Ascending aorta (tissue), 2 donors: Measurements from ENCODE around the gene NUDT8. TPM values are rescaled to one million over a fixed set of nuclear protein-coding genes. Genes with fewer than 3 reads are reported as not detected.

Experiments
- DNase-seq, 2 donors: peaks; one replicate each; pipeline ENCODE4 v3.0.0-alpha.2; 2019; ENCODE audit warnings: low spot score in 2 of 2
- H3K27ac ChIP-seq, 2 donors: fragments of 200-600 bp; sonication (generic); one replicate each; pipeline ENCODE4 v1.5.1; 2016 to 2017; ENCODE audit warnings: mild to moderate bottlenecking in 1 of 2
- H3K27me3 ChIP-seq: fragments of 200-600 bp; sonication (generic); one replicate; pipeline ENCODE4 v1.5.1; 2017
- H3K36me3 ChIP-seq, 2 donors: fragments of 200-600 bp; sonication (generic); one replicate each; pipeline ENCODE4 v1.5.1; 2016
- H3K4me1 ChIP-seq, 2 donors: fragments of 200-600 bp; sonication (generic); one replicate each; pipeline ENCODE4 v1.5.1; 2016 to 2017; ENCODE audit warnings: mild to moderate bottlenecking in 1 of 2
- H3K4me3 ChIP-seq, 2 donors: fragments of 200-600 bp; sonication (generic); one replicate each; pipeline ENCODE4 v1.5.1; 2016 to 2017; ENCODE audit warnings: mild to moderate bottlenecking in 1 of 2
- H3K9me3 ChIP-seq, 2 donors: fragments of 200-600 bp; sonication (generic); one replicate each; pipeline ENCODE4 v1.5.1; 2016
- CTCF ChIP-seq, 3 experiments: fragments of 200-600 bp in 2 of 3; fragments of 450-650 bp in 1 of 3; sonication (generic) in 2 of 3; IDR thresholded peaks; one replicate each; pipeline ENCODE4 v1.5.1; 2016 to 2019; ENCODE audit warnings: antibody characterized with exemption in 3 of 3, mild to moderate bottlenecking in 1 of 3, moderate library complexity in 1 of 3
- intact Hi-C: fragments of 100-400 bp; cut with DNase I; formaldehyde crosslinking; loops from one replicate; pipeline ENCODE4 v1.15.1; 2023
- total RNA-seq: library from RNA; depleted of rRNA; stranded (reverse); fragments of >200 nt; gene quantifications from one replicate; pipeline ENCODE4 v1.1.0, GENCODE V29; 2016

Gene NUDT8
- total RNA-seq, 1 donor from 2014 or later, result 23.4 TPM

GRCh38 chr11:67671211-67671520 lies 41.4 kb upstream of the NUDT8 start:
- Histone ChIP-seq H3K36me3 (no peaks in the 10 kb centered on the region), H3K27me3 (no peaks in the 10 kb centered on the region), H3K9me3 (no peaks in the 10 kb centered on the region), H3K27ac (no peak overlapping the region), H3K4me1 (no peaks in the 10 kb centered on the region), H3K4me3 (no peak overlapping the region)
- no peak for DNase-seq
- intact Hi-C loops, result no loop called here
- TF ChIP-seq CTCF (IDR thresholded peaks at IDR 0.05), result no peak

- no peaks in the 10 kb centered on the region for H3K36me3 ChIP-seq
- H3K27me3 ChIP-seq, result no peaks in the 10 kb centered on the region
- no peaks in the 10 kb centered on the region for H3K4me1 ChIP-seq
- no peak overlapping the region for H3K4me3 ChIP-seq
- intact Hi-C loops, result no loop called here
- no peak for TF ChIP-seq CTCF (IDR thresholded peaks at IDR 0.05)
- no peaks in the 10 kb centered on the region for H3K9me3 ChIP-seq
- DNase-seq, result no peak
- H3K27ac ChIP-seq, result no peak overlapping the region
These were observed 40.8 kb upstream of the NUDT8 start for GRCh38 chr11:67670316-67671210.

- H3K4me1 ChIP-seq, result no peaks in the 10 kb centered on the region
- no peak for DNase-seq
- no peaks in the 10 kb centered on the region for H3K27me3 ChIP-seq
- no peak for TF ChIP-seq CTCF (IDR thresholded peaks at IDR 0.05)
- H3K4me3 ChIP-seq, result no peak overlapping the region
- intact Hi-C loops, result no loop called here
- no peak overlapping the region for H3K27ac ChIP-seq
- no peaks in the 10 kb centered on the region for H3K36me3 ChIP-seq
- no peaks in the 10 kb centered on the region for H3K9me3 ChIP-seq
These were observed 38.4 kb upstream of the NUDT8 start for GRCh38 chr11:67668192-67668551.

- no peaks in the 10 kb centered on the region for H3K4me1 ChIP-seq
- H3K9me3 ChIP-seq, result no peaks in the 10 kb centered on the region
- H3K4me3 ChIP-seq, result no peak overlapping the region
- H3K27ac ChIP-seq, result no peak overlapping the region
- H3K27me3 ChIP-seq, result no peaks in the 10 kb centered on the region
- no peak for DNase-seq
- intact Hi-C loops, result no loop called here
- no peak for TF ChIP-seq CTCF (IDR thresholded peaks at IDR 0.05)
- no peaks in the 10 kb centered on the region for H3K36me3 ChIP-seq
These were observed 37.9 kb upstream of the NUDT8 start for GRCh38 chr11:67667490-67668191.

- no peak for DNase-seq
- no peaks in the 10 kb centered on the region for H3K36me3 ChIP-seq
- H3K27ac ChIP-seq, result no peak overlapping the region
- H3K4me3 ChIP-seq, result no peak overlapping the region
- no peak for TF ChIP-seq CTCF (IDR thresholded peaks at IDR 0.05)
- intact Hi-C loops, result no loop called here
- no peaks in the 10 kb centered on the region for H3K27me3 ChIP-seq
- no peaks in the 10 kb centered on the region for H3K4me1 ChIP-seq
- H3K9me3 ChIP-seq, result no peaks in the 10 kb centered on the region
These were observed 37.1 kb upstream of the NUDT8 start for GRCh38 chr11:67666676-67667489.
